ENCODE data around the gene WNK1.

- TF ChIP-seq POLR2A (IDR thresholded peaks at IDR 0.05) (no peak), CTCF (IDR thresholded peaks at IDR 0.05) (no peak)
These were observed 202.4 kb downstream of the WNK1 start for GRCh38 chr12:954741-955140.

Measured in adrenal gland (tissue), 5 donors.